LoVo (cell line): ENCODE measurements around the gene KDELR1.

ENCODE experiments used
- DNase-seq: peaks from one replicate; pipeline ENCODE4 v3.0.0-alpha.2; 2016; ENCODE audit warnings: low spot score

KDELR1 gene

DNA sequence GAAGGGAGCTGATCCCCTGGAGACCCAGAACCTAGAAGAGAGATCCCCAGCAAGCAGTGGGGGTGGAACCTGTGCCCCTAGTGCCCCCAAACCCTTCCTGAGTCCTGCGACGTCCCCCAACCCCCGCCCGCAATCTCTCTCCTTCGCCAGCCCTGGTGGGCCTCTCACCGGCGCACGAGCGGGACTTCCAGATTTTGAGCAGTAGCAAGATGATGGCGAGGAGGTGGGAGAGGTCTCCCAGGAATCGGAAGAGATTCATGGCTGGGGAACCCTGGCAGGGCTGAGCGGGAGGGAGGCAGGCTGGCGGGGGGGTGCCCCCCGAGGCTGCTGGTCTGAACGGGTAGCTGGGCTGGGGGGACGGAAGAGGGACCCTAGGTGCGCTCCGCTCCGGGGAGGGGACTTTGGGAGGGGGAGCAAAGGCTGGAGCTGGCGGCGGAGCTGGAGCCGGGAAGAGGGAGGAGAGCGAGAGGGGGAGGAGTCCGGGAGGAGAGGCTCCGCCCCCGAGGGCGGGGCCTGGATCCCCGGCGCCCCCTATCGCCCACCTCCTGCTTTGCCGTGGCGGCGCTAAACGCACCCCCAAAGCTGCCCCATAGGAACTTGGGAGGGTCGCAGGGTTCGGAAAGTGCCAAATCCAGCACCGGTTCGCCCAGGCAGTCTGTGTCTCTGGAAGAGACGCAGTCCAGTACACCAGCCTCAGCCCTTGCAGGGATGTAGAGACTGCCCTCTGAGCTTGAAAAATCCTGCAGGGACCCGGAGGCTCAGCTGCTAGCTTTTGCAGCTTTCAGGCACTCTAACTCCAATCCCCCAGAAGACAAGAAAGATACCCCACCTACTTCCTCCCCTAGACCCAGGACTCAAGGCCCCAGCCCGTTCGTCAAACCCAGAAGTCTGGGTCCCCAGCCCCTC lies at the start of gene KDELR1:
KDELR1 (minus strand) TSS at position 452 of the 906 bp plus-strand sequence; CDS start at position 259, 193 bp downstream.
- peak; percentile 83 for DNase-seq

DNA sequence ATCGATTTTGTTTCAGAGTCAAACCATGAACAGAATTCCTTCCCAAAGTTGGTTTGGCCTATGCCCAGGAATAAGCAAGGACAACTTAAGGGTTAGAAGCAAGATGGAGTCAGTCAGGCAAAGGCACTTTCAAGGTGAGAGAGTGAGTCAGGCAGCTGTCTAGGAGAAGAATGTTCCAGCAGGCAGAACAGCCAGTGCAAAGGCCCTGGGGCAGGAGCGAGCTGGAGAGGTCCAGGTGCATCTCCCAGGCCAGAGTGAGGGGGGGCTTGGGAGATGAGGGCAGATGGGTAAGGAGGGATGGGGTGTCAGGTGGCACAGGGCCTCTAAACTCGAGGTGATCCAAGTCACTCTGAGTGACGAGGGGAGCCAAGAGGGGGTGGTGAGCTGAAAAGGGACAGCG lies 45.2 kb upstream of the KDELR1 start:
- no peak for DNase-seq

DNA sequence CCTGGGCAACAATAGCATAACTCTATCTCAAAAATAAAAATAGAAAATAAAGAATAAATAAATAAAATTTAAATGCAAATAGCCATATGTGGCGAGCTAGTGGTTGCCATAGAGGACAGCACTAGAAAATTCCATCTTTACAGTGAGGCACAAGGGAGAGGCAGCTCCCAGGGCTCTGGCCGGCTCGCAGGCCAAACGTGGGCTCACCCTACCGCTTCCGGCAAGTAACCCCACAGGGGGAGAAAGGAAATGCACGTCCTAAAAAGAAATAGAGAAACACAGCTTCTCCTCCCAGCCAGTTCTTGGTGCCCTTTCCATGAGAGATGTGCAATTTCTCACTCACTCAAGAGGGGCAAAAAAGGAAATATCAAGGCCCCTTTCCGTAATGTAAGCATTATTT lies 42.0 kb upstream of the KDELR1 start:
- DNase-seq, result no peak

DNA sequence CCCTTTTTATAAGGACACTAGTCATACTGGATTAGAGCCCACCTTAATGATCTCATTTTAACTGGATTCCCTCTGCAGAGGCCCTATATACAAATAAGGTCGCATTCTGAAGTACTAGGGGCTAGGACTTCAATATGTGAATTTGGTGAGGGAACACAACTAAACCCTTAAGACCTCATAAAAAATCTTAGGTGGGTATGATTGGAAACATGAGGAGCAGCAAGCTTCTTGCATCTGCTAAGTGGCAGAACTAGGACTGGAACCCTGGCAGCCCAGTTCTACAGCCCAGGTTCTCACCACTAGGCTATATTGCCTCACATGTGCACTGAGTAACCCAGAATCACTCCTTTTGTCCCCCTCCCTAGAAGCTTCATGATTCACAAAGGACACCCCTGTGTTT lies 37.3 kb upstream of the KDELR1 start:
- no peak for DNase-seq

DNA sequence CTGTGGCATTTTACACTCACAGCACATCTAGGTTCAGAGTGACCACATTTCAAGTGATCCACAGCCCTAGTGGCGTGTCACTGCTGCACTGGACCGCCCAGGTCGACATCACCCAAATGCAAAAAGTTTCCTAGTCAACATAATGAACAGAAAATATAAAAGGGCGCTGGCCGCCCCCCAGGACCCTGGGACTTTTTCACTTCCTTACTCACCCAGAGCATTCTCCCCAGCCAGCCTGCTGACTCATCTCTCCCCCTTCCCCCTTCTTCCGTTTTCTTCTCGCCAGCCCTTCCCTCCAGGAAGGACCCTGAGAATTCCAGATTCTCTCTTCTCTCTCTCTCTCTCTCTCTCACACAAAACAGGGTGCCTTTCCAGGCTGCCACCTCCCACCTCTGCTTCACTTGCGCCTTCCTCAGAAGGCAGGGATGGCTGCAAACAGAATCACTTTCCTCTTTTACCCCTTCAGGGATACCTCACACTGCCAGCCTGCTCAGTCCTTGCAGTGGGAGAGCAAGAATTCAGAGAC lies 33.4 kb upstream of the KDELR1 start:
- no peak for DNase-seq

DNA sequence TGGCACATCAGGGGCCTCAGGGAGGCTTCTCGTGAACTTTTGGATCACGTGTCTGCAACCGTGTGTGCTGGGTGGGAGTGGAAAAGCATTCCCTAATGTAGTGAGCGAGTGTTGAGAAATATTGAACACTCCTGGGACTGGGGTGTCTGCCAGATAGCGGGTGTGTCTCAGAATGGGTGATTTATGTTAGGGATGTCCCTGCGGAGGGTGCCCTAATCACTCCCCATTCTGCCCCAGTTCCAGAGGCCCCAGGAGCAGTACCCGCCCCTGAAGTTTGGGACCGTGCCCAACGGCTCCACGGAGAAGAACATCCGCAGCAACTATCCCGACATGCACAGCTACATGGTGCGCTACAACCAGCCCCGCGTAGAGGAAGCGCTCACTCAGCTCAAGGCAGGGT lies 30.2 kb upstream of the KDELR1 start:
- DNase-seq, result no peak

- DNase-seq, result no peak
Observed at GRCh38 chr19:48419158-48419920, 28.0 kb upstream of the KDELR1 start.

DNA sequence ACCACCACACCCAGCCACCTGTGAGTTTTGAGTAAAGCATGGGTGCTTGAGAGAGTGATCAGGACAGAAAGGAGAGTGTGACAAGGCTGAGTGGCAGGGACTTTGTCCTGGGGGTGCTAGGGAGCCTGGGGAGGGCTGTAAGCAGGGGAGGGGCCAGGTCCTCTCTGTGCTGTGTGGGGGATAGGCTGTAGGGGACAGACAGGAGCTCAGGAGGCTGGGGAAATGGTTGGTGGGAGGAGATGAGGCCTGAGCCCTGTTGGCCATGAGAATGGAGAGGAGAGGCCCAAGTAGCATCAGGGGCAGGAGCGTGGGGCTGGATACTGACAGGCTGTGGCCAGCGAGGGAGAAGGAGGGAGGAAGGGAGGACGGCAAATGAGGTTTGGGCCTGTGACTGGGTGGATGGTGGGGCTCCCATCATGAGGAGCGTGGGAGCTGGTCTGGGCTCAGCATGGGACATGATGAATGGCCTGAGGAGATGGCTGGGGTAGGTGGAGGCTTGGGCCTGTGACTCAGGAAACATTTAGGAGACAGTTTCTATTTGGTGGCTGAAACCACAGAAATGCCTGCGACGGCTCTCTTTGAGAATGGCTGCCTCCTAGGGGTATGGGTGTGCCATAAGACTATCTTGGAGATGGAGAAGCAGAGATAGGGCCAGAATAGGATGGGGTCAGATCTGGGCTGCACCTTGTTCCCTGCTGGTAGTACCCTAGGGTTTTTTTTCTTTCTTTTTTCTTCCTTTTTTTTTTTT lies 27.1 kb upstream of the KDELR1 start:
- DNase-seq, result no peak

DNA sequence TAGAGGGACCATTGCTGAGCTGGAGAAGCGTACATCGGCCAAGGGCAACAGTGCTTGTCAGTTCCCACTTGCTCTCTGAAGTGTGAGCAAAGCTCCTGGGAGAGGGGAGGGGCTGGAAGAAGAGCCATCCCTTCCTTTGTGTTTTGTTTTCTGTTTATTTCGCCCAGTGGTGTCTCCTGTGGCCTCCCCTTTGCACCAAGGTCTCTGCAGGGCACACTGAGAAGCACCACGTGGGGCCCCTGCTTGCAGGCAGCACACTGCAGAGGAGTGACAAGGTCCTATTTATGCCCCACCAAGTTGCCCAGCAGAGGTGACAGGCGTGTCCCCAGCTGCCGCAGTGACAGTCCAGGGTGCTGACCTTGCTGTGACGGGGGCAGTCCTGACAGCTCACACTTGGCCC lies 26.1 kb upstream of the KDELR1 start:
- no peak for DNase-seq

- DNase-seq, result no peak
Observed at GRCh38 chr19:48415806-48416221, 24.5 kb upstream of the KDELR1 start.

DNA sequence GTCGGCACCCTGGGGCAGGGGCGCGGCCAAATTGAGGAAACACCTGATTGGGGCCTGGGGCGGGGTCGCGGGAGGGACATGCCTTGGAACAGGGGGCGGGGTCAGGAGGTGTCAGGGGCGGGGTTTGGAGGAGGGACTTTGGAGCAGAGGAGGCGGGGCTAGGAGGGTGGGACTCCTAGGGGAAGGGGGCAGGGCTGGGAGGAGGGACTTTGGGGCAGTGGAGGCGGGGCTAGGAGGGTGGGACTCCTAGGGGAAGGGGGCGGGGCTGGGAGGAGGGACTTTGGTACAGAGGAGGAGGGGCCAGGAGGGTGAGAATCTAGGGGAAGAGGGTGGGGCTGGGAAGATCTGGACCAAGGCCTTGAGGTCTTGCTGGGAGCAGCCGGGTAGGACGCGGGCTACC lies 24.0 kb upstream of the KDELR1 start:
- peak; percentile 29 for DNase-seq

DNA sequence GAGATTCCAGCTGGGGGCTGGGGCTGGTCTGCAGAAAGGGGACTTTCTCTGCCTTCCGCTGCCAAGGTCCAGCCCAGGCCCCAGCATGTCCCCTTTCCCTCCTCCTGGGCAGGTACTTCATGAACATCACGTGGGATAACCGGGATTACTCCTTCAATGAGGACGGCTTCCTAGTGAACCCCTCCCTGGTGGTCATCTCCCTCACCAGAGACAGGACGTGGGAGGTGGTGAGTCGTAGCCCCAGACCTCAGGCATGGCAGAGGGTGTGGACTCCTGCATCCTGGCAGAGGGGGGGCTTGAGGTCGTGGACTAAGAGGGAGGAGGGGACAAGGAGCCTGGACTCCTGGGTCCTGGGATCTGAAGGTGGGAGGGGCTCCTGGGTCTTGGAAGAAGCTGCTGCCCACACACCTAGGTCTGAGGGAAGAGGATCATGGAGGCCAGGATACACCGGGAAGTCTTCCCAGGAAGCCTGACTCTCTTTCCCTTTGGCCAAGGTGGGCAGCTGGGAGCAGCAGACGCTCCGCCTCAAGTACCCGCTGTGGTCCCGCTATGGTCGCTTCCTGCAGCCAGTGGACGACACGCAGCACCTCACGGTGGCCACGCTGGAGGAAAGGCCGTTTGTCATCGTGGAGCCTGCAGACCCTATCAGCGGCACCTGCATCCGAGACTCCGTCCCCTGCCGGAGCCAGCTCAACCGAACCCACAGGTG lies 22.7 kb upstream of the KDELR1 start:
- DNase-seq, result no peak

- DNase-seq, result peak; percentile 7
Observed at GRCh38 chr19:48405850-48406249, 14.5 kb upstream of the KDELR1 start.

- no peak for DNase-seq
Observed at GRCh38 chr19:48405010-48405659, 13.8 kb upstream of the KDELR1 start.

DNA sequence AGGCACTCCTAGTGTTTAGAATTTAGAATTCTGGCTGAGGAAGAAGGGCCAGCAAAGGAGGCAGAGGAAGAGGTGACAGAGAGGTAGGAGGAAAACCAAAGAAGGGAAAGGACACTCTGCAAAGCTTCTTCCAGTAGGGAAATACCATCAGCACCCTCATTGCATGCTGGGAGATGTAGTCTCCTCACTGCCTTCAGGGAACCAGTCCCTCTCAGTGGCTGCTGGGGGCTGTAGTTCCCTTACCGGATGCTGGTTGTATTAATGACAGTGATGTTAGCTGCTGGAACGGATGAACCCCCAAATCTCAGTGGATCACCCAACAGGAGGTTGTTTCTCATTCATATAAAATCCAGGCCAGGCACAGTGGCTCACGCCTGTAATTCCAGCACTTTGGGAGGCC lies 12.3 kb upstream of the KDELR1 start:
- DNase-seq, result no peak

GRCh38 chr19:48401287-48401686 lies 9.9 kb upstream of the KDELR1 start:
- no peak for DNase-seq

DNA sequence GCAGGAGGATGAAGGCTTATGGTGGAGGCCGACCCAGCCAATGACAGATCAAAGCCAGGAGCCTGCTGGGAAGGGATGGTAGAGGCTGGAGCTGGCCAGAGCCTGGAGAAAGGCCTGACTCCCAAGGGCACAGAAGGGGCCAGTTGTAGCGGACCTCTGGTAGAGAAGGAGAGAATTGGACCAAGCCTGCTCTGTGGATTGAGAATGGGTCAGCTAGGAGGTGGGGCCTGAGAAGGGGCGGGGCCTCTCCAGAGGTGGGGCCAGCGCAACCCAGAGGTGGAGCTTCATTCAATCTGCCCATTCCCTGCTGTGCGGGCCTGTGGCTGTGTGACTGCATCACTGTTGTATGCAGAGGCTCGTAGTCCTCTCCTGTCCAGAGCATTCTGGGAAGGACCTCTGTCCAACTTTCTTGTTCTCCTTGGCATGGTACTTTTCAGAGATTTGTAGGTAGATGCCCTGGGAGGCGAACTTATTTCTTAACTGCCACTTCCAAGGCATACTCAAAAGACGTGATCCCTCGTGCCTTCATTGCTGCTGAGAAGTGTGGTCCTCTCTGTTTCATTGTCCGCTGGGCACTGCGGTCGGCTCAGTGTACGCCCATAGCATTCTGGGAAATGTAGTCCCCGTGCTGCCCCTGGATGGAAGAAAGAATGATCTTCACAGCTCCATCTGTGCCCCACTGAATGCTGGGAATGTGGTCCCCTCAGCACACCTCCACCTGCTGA lies 8.8 kb upstream of the KDELR1 start:
- DNase-seq, result peak; percentile 6

GRCh38 chr19:48398375-48399235 lies 7.3 kb upstream of the KDELR1 start:
- DNase-seq, result peak; percentile 95

GRCh38 chr19:48398102-48398374 lies 6.7 kb upstream of the KDELR1 start:
- no peak for DNase-seq
